ENCODE measurements around the gene ZNF622.

Gene ZNF622

GRCh38 chr5:16465544-16466432 lies at the start of gene ZNF622:
Gene ZNF622, minus strand, starts transcription at chr5:16465800. Its CDS starts 135 bp downstream, at chr5:16465665.
- no peak for TF ChIP-seq CTCF (IDR thresholded peaks at IDR 0.05; ENCODE audit: borderline replicate concordance, insufficient read depth, low read depth, low read length)
- peak within 1 kb of the TSS; percentile 88 for H3K4me3 ChIP-seq (ENCODE audit: low read depth, low read length)

DNA sequence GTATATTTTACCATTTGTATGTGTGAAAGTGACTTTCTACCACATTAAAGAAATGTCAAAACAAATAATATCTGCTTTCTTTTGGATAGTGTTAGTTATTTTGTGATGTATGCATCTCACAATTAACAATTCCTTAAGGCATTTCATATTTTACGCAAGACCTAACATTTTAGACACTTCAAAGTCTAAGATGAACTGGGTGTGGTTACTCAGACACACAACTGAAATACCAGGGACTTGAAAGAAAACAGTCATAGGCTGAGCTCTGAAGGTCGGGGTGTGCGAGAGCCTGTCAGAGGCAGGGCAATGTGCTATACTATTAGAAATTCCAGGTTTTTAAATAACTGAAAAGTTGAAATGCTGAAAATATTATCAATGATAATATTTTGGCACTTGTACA lies 44.5 kb upstream of the ZNF622 start:
- no peak for TF ChIP-seq CTCF (IDR thresholded peaks at IDR 0.05; ENCODE audit: borderline replicate concordance, insufficient read depth, low read depth, low read length)
- H3K4me3 ChIP-seq (ENCODE audit: low read depth, low read length): no peak overlapping the region

GRCh38 chr5:16508730-16509531 lies 43.3 kb upstream of the ZNF622 start:
- TF ChIP-seq CTCF (IDR thresholded peaks at IDR 0.05; ENCODE audit: borderline replicate concordance, insufficient read depth, low read depth, low read length): no peak
- H3K4me3 ChIP-seq (ENCODE audit: low read depth, low read length): no peak overlapping the region

GRCh38 chr5:16507716-16508115 lies 42.1 kb upstream of the ZNF622 start:
- no peak for TF ChIP-seq CTCF (IDR thresholded peaks at IDR 0.05; ENCODE audit: borderline replicate concordance, insufficient read depth, low read depth, low read length)
- no peak overlapping the region for H3K4me3 ChIP-seq (ENCODE audit: low read depth, low read length)

DNA sequence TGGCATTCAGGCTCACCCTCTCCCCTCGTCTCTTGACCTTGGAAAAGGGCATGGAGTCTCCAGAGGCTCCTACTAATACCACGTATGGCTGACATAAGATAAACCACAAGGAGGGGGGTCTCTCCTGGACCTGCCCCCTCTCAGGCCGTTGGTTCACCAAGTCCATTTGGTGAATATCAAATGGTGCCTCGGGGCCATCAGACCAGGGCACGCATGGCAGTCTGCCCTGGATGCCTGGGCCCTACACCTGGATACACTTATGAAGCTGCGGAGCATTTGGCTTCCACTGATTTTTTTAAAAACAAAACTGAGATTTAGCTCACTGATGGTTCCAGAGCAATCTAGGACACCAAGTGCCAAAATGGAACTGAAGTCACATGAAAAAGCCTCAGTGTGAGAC lies 40.3 kb upstream of the ZNF622 start:
- no peak for TF ChIP-seq CTCF (IDR thresholded peaks at IDR 0.05; ENCODE audit: borderline replicate concordance, insufficient read depth, low read depth, low read length)
- H3K4me3 ChIP-seq (ENCODE audit: low read depth, low read length): no peak overlapping the region

- no peak for TF ChIP-seq CTCF (IDR thresholded peaks at IDR 0.05; ENCODE audit: borderline replicate concordance, insufficient read depth, low read depth, low read length)
- no peak overlapping the region for H3K4me3 ChIP-seq (ENCODE audit: low read depth, low read length)
Measured at GRCh38 chr5:16505140-16505891, 39.7 kb upstream of the ZNF622 start.
